Measurements from ENCODE around the gene SLC1A7.

SLC1A7 gene

DNA sequence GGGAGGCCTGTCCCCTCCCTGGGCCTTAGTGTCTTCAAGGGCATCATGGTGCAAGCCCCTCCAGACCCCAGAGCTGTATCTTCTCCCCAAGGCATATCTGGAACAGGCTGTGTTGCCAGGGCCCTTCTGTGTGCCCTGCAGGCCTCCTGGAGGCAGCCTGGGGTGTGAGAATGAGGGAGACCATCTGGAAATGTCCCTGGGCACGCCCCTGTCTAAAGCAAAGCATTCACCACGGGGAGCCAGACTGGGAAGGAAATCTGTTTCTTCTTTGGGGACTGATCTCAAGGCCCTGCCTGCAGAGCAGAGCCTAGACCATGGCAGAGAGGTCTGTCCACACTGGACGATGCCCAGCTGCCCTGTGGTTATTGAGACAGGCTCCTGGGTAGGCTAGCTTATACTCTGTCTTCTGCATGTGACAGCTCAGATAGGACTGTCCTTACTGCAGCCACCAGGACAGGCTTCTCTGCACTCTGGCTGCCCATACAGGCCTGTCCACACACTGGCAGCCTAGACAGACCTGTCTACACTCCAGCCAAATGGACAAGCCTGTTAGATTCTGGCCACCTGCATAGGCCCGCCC is 55.9 kb downstream of the SLC1A7 start:
- DNase-seq (ENCODE audit: low read depth) = no peak
- H3K4me3 ChIP-seq (ENCODE audit: low read length) = no peak overlapping the region
- TF ChIP-seq, protein P1, sequence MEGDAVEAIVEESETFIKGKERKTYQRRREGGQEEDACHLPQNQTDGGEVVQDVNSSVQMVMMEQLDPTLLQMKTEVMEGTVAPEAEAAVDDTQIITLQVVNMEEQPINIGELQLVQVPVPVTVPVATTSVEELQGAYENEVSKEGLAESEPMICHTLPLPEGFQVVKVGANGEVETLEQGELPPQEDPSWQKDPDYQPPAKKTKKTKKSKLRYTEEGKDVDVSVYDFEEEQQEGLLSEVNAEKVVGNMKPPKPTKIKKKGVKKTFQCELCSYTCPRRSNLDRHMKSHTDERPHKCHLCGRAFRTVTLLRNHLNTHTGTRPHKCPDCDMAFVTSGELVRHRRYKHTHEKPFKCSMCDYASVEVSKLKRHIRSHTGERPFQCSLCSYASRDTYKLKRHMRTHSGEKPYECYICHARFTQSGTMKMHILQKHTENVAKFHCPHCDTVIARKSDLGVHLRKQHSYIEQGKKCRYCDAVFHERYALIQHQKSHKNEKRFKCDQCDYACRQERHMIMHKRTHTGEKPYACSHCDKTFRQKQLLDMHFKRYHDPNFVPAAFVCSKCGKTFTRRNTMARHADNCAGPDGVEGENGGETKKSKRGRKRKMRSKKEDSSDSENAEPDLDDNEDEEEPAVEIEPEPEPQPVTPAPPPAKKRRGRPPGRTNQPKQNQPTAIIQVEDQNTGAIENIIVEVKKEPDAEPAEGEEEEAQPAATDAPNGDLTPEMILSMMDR (conservative IDR thresholded peaks at IDR 0.05; ENCODE audit: low read length) = no peak

DNA sequence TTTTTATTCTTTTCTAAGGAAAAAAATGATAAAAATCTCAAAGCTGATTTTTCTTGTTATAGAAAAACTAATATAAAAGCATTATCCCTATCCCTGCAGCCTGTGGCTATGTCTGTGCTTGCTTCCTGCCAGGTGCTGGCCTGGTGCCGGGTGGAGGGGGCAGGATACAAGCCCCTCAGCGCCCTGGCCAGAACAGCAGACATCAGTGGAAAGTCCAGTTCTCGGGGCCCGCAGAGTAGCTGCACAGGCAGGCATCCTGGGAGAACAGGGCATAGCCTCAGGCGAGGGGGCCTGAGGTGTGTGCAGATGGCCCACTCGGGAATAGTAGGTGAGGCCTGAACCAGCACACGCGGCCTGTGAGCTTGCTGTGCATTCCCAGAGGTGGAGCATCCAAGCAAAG is 57.0 kb downstream of the SLC1A7 start:
- DNase-seq (ENCODE audit: low read depth) = no peak
- TF ChIP-seq, protein P1 (conservative IDR thresholded peaks at IDR 0.05; ENCODE audit: low read length) = no peak
- H3K4me3 ChIP-seq (ENCODE audit: low read length) = no peak overlapping the region

DNA sequence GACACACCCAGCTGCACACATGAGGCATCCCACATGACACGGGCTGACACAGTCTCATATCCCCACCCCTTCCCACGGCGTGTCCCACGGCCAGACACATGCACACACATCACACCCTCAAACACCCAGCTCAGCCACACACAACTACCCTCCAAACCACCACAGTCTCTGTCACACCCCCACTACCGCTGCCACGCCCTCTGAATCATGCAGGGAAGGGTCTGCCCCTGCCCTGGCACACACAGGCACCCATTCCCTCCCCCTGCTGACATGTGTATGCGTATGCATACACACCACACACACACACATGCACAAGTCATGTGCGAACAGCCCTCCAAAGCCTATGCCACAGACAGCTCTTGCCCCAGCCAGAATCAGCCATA is 57.9 kb downstream of the SLC1A7 start:
- TF ChIP-seq, protein P1 (conservative IDR thresholded peaks at IDR 0.05; ENCODE audit: low read length) = no peak
- no peak overlapping the region for H3K4me3 ChIP-seq (ENCODE audit: low read length)
- no peak for DNase-seq (ENCODE audit: low read depth)

DNA sequence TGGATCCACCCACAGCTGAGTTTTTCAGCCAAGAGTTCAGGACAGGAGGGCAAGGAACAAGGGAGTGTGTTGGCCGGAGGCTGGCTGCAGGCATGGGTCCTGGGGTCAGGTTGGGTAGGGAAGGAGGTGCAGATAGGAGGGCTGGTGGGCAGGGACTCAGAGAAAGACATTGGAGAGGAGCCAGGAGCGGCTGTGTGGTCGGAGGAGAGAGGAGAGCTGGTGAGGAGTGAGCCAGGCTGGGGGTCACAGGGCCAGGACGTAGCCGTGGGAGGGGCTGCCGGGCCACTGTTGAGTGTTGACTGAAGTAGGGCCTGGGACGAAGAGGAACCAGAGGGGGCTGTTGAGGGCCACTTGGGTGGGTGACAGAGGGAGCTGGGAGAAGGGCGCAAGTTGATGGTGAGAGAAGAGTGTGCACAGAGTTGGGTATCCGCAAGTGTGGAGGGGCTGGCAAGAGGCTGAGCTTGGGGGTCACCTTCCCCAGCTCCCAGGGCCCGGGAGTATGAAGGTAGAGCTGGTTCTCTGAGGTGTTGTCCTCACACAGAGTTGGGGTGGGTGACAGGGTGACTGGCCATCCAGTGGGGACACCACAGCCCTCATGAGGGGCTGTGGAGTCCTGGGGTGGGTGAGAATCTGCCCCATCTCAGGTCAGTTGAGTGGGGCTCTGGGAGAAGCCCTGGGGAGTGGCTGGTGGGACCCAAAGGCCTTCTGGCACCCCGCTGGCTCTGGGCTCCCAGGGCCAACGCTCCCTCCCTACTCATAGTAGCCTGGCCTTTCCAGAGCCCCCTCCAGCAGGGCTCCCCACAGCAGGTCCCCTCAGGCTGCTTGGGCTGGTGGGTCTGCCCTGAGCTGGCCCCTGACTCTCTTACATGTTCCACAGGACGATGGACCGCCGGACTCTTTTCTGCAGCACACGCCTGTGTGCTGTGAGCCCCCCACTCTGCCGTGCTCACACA is 58.5 kb downstream of the SLC1A7 start:
- H3K4me3 ChIP-seq (ENCODE audit: low read length) = no peak overlapping the region
- TF ChIP-seq, protein P1 (conservative IDR thresholded peaks at IDR 0.05; ENCODE audit: low read length) = no peak
- no peak for DNase-seq (ENCODE audit: low read depth)

DNA sequence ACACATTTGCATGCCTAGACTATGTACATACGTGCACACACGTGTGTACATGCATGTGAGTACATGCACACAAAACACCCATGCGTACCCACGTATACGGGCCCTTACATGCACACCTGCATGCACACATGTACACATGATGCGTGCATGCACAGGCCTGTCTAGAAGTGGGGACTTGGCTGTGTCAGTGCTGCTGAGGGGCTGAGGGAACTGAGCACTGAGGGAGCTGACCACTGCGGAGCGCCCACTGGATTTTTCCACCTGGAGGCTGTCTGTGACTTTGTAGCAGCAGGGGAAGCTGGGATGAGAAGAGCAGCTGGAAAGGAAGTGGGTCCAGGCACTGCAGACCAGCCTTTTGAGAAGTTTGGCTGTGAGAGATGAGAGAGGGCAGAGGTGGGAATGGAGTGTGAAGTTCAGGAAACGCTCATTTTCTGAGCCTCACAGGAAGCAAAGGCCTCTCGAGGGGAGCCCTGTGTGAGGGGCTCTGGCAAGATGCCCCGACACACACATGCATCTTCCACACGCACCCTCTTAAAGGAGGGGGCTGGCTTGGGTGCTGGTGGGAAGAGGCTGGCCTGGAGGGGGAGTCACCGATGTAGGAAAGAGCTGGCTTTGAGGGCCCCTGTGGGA is 59.5 kb downstream of the SLC1A7 start:
- no peak overlapping the region for H3K4me3 ChIP-seq (ENCODE audit: low read length)
- TF ChIP-seq, protein P1 (conservative IDR thresholded peaks at IDR 0.05; ENCODE audit: low read length) = no peak
- no peak for DNase-seq (ENCODE audit: low read depth)

DNA sequence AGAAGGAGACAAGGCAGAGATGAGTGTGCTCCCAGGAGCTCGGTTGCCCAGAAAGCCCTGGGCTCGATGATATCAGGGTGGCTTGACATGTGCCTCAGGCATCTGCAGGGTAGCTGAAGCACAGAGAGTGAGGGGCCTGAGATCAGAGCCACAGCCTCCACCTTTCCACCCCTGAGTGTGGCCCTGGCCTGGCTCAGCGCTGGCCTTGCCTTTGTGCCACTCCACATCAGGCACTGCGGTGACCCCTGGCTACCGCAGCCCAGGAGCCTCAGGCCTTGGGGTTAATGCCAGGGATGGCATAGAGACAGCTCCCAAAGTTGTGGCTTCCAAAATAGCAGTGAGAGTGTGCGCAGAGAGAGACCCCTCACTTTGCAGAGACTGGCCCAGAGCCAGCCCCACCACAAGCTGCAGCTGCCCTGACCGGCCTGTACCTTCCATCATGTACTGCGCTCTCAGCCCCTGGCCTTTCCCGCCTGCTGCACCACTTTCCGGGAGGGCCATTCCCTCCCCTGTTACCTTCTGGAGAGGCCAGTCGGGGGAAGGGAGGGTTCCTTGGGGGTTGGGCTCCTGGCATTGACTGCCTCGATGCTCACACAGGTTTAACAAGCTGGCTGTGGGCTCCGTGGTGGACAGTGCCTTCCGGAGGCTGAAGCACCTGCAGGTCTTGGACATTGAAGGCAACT is 60.9 kb downstream of the SLC1A7 start:
- TF ChIP-seq, protein P1 (conservative IDR thresholded peaks at IDR 0.05; ENCODE audit: low read length) = no peak

More for the DNA sequence above, 60.9 kb downstream of the SLC1A7 start:
- DNase-seq (ENCODE audit: low read depth) = no peak
- H3K4me3 ChIP-seq (ENCODE audit: low read length) = no peak overlapping the region
